Caco-2 (cell line): ENCODE measurements around the gene AUTS2. TPM values are rescaled to one million over a fixed set of nuclear protein-coding genes. Genes with fewer than 3 reads are reported as not detected.

Source experiments
- BruUV-seq: library from RNA; stranded (reverse); fragments of 400-500 nt; replicated peaks from 2 replicates; lab custom pipeline; 2021; lab: Mats Ljungman, UMichigan
- CTCF ChIA-PET: fragments of 300-600 bp; sonication (Branson Sonifier 250); formaldehyde crosslinking; loops from one replicate; lab custom pipeline; 2022; ENCODE audit warnings: antibody characterized with exemption; lab: Charles Lee
- POLR2A ChIA-PET: fragments of 300-600 bp; sonication (Branson Sonifier 250); formaldehyde crosslinking; loops from one replicate; lab custom pipeline; 2022; ENCODE audit warnings: antibody characterized with exemption; lab: Charles Lee
- DNase-seq, 2 experiments: peaks; one replicate each; pipeline versions ENCODE4 v3.0.0 to v3.0.0-alpha.2; 2020 to 2022
- H3K27me3 ChIP-seq: replicated peaks from 2 replicates; pipeline ENCODE4 v1.6.0; 2011; ENCODE audit warnings: low read length; ENCODE audit not compliant: control insufficient read depth, insufficient read depth
- H3K36me3 ChIP-seq: 2 replicates; pipeline ENCODE4 v1.5.1; 2011; ENCODE audit warnings: low read length; ENCODE audit not compliant: control insufficient read depth, insufficient read depth
- H3K4me1 ChIP-seq: fragments of 250-450 bp; sonication (Bioruptor Pico); 2 replicates; pipeline ENCODE4 v1.5.1; 2020; ENCODE audit warnings: mild to moderate bottlenecking
- H3K4me3 ChIP-seq: 2 replicates; pipeline ENCODE4 v1.5.1; 2011; ENCODE audit warnings: low read depth, mild to moderate bottlenecking, control low read depth, low read length
- H3K9me3 ChIP-seq: fragments of 250-450 bp; sonication (Bioruptor Pico); 2 replicates; pipeline ENCODE4 v1.5.1; 2020; ENCODE audit warnings: mild to moderate bottlenecking, moderate library complexity
- H3K27ac Mint-ChIP-seq: one replicate; pipeline ENCODE4 v1.8.0; 2022; ENCODE audit warnings: mixed read lengths; ENCODE audit not compliant: unreplicated experiment
- H3K27me3 Mint-ChIP-seq: one replicate; pipeline ENCODE4 v1.8.0; 2022; ENCODE audit warnings: mixed read lengths; ENCODE audit not compliant: insufficient read depth, unreplicated experiment
- H3K36me3 Mint-ChIP-seq: one replicate; pipeline ENCODE4 v1.8.0; 2022; ENCODE audit warnings: mild to moderate bottlenecking, mixed read lengths; ENCODE audit not compliant: insufficient read depth, unreplicated experiment
- H3K4me1 Mint-ChIP-seq: one replicate; pipeline ENCODE4 v1.8.0; 2022; ENCODE audit warnings: low read depth, mixed read lengths; ENCODE audit not compliant: unreplicated experiment
- H3K4me3 Mint-ChIP-seq: one replicate; pipeline ENCODE4 v1.8.0; 2022; ENCODE audit warnings: mild to moderate bottlenecking, moderate library complexity, mixed read lengths; ENCODE audit not compliant: unreplicated experiment
- H3K9me3 Mint-ChIP-seq: one replicate; pipeline ENCODE4 v1.8.0; 2022; ENCODE audit warnings: mixed read lengths; ENCODE audit not compliant: unreplicated experiment
- CTCF ChIP-seq, 2 experiments: fragments of 200-600 bp in 1 of 2; IDR thresholded peaks; 1 replicate in 1 of 2; 2 replicates in 1 of 2; pipeline versions ENCODE4 v1.5.1 to v1.8.0; 2011 to 2022; ENCODE audit warnings: antibody characterized with exemption in 1 of 2, control low read depth in 1 of 2, inconsistent platforms in 1 of 2, low read depth in 1 of 2, low read length in 1 of 2, mild to moderate bottlenecking in 1 of 2, moderate library complexity in 1 of 2; ENCODE audit not compliant: insufficient read depth in 1 of 2, severe bottlenecking in 1 of 2, unreplicated experiment in 1 of 2
- intact Hi-C: fragments of 100-400 bp; cut with micrococcal nuclease; formaldehyde crosslinking; loops from one replicate; pipeline ENCODE4 v1.10.0; 2022; ENCODE audit not compliant: unreplicated experiment
- total RNA-seq: library from RNA; stranded (reverse); gene quantifications from 2 replicates; pipeline ENCODE4 v1.2.3, GENCODE V29; 2022

Gene AUTS2
- total RNA-seq, 1 experiment from 2014 or later = 37.1 TPM

- Histone ChIP-seq H3K4me3 (no peak overlapping the region), H3K4me1 (no peaks in the 10 kb centered on the region), H3K36me3 (no peaks in the 10 kb centered on the region), H3K27me3 (no peaks in the 10 kb centered on the region), H3K9me3 (no peaks in the 10 kb centered on the region)
- POLR2A ChIA-PET = no interaction called here
- no peak overlapping the region for H3K27ac Mint-ChIP-seq
- no peaks in the 10 kb centered on the region for H3K4me1 Mint-ChIP-seq
- no peak for TF ChIP-seq CTCF (IDR thresholded peaks at IDR 0.05; ENCODE audit: insufficient read depth in 1 of 2, low read depth in 1 of 2, low read length in 1 of 2, severe bottlenecking in 1 of 2, unreplicated experiment in 1 of 2)
- no peak for DNase-seq
- no peaks in the 10 kb centered on the region for H3K9me3 Mint-ChIP-seq
- no peaks in the 10 kb centered on the region for H3K36me3 Mint-ChIP-seq
- BruUV-seq = no TSS peak
- H3K4me3 Mint-ChIP-seq = no peak overlapping the region
- H3K27me3 Mint-ChIP-seq = no peaks in the 10 kb centered on the region
- intact Hi-C loops = no loop called here
- CTCF ChIA-PET = no interaction called here
These were observed 585.0 kb downstream of the AUTS2 start for GRCh38 chr7:70183278-70183677.

GRCh38 chr7:70188901-70189650, 590.8 kb downstream of the AUTS2 start:
- intact Hi-C loops = no loop called here
- Mint-ChIP-seq H3K4me3 (no peak overlapping the region), H3K27me3 (no peaks in the 10 kb centered on the region), H3K4me1 (no peaks in the 10 kb centered on the region), H3K27ac (no peak overlapping the region), H3K9me3 (no peaks in the 10 kb centered on the region), H3K36me3 (no peaks in the 10 kb centered on the region)
- CTCF ChIA-PET = no interaction called here
- H3K27me3 ChIP-seq = no peaks in the 10 kb centered on the region
- peaks cover 8% of the 10 kb centered on the region; the same call in 1 of the 2 replicates for H3K9me3 ChIP-seq
- BruUV-seq = no TSS peak
- no peak for TF ChIP-seq CTCF (IDR thresholded peaks at IDR 0.05; ENCODE audit: insufficient read depth in 1 of 2, low read depth in 1 of 2, low read length in 1 of 2, severe bottlenecking in 1 of 2, unreplicated experiment in 1 of 2)
- H3K4me1 ChIP-seq = no peaks in the 10 kb centered on the region
- no peaks in the 10 kb centered on the region for H3K36me3 ChIP-seq
- H3K4me3 ChIP-seq = no peak overlapping the region
- POLR2A ChIA-PET = no interaction called here
- DNase-seq = no peak

- TF ChIP-seq CTCF (IDR thresholded peaks at IDR 0.05; ENCODE audit: insufficient read depth in 1 of 2, low read depth in 1 of 2, low read length in 1 of 2, severe bottlenecking in 1 of 2, unreplicated experiment in 1 of 2) = no peak
- POLR2A ChIA-PET = no interaction called here
- Histone ChIP-seq H3K36me3 (no peaks in the 10 kb centered on the region), H3K4me3 (no peak overlapping the region), H3K27me3 (no peaks in the 10 kb centered on the region), H3K9me3 (peaks cover 8% of the 10 kb centered on the region; the same call in 1 of the 2 replicates), H3K4me1 (no peaks in the 10 kb centered on the region)
- intact Hi-C loops = no loop called here
- Mint-ChIP-seq H3K27me3 (no peaks in the 10 kb centered on the region), H3K36me3 (no peaks in the 10 kb centered on the region), H3K4me1 (no peaks in the 10 kb centered on the region), H3K27ac (no peak overlapping the region), H3K4me3 (no peak overlapping the region), H3K9me3 (no peaks in the 10 kb centered on the region)
- CTCF ChIA-PET = no interaction called here
- BruUV-seq = no TSS peak
- no peak for DNase-seq
These were observed 591.5 kb downstream of the AUTS2 start for GRCh38 chr7:70189776-70190175.
